ENCODE results near the gene ULBP2. TPM values are rescaled to one million over a fixed set of nuclear protein-coding genes. Genes with fewer than 3 reads are reported as not detected.

The ULBP2 gene
- total and polyA plus RNA-seq, 2 of the 8 experiments (the other 6 are each of a cell fraction or from before 2014, with no cell fraction given): 0.05 TPM; not detected in 1

- Histone ChIP-seq H2BK5ac (ENCODE audit: low read depth, low read length) (no peak overlapping the region), H3K9ac (replicated peaks in 1 of 4; ENCODE audit: extremely low read depth in 1 of 4, low read depth in 3 of 4, low read length in 3 of 4) (no peak overlapping the region), H4K20me1 (replicated peaks in 1 of 2; ENCODE audit: control insufficient read depth in 1 of 2, insufficient read depth in 2 of 2, low read length in 2 of 2) (no peaks in the 10 kb centered on the region), H2BK15ac (ENCODE audit: low read length) (peak overlapping the region; percentile 72; the same call in 1 of the 2 replicates), H3K23ac (ENCODE audit: insufficient read length) (no peak overlapping the region), H3K56ac (replicated peaks; ENCODE audit: insufficient read length, low read depth, low read length) (no peak overlapping the region), H3K23me2 (ENCODE audit: low read depth, low read length) (no peaks in the 10 kb centered on the region; the same call in 1 of the 2 replicates), H4K8ac (ENCODE audit: extremely low read depth, insufficient read depth, low read length) (no peak overlapping the region), H3K4me2 (ENCODE audit: insufficient read depth in 1 of 2, low read depth in 2 of 2, low read length in 2 of 2) (no peak overlapping the region), H3K27ac (ENCODE audit: low read depth, low read length) (no peak overlapping the region), H4K91ac (replicated peaks; ENCODE audit: insufficient read length, low read length) (no peak overlapping the region), H3K4me1 (replicated peaks in 1 of 4; ENCODE audit: control insufficient read depth in 3 of 4, insufficient read depth in 4 of 4, low read length in 3 of 4) (peaks cover 0 to 4% (median 0%) of the 10 kb centered on the region in 4 experiments; a peak in 2 of 7 replicates), H2BK120ac (replicated peaks; ENCODE audit: low read depth, low read length) (no peak overlapping the region), H3K79me1 (ENCODE audit: low read depth, low read length) (no peaks in the 10 kb centered on the region), H3K9me3 (ENCODE audit: insufficient read depth in 2 of 2, low read depth in 1 of 2, low read length in 1 of 2) (no peaks in the 10 kb centered on the region), H2BK20ac (ENCODE audit: low read length) (no peak overlapping the region), H3K79me2 (ENCODE audit: control insufficient read depth in 1 of 2, insufficient read depth in 2 of 2, low read length in 2 of 2) (no peaks in the 10 kb centered on the region), H3K14ac (ENCODE audit: insufficient read length) (no peak overlapping the region), H2AFZ (ENCODE audit: low read length) (no peak overlapping the region), H4K5ac (ENCODE audit: insufficient read length, low read depth, low read length) (no peak overlapping the region), H2AK5ac (ENCODE audit: low read depth, low read length) (no peak overlapping the region), H3K27me3 (replicated peaks in 1 of 4; ENCODE audit: control insufficient read depth in 3 of 4, extremely low read depth in 1 of 4, insufficient read depth in 3 of 4, low read length in 3 of 4) (no peaks in the 10 kb centered on the region), H3K4ac (replicated peaks; ENCODE audit: insufficient read length, low read depth, low read length) (no peak overlapping the region), H3K4me3 (ENCODE audit: extremely low read depth in 1 of 4, insufficient read depth in 2 of 4, low read depth in 3 of 4, low read length in 4 of 4) (no peak overlapping the region), H2BK12ac (ENCODE audit: low read depth, low read length) (no peak overlapping the region), H3K36me3 (ENCODE audit: control insufficient read depth in 2 of 4, insufficient read depth in 4 of 4, low read length in 3 of 4) (no peaks in the 10 kb centered on the region), H3K18ac (ENCODE audit: extremely low read depth, low read length) (no peak overlapping the region)
- POLR2A ChIA-PET (ENCODE audit: partially characterized antibody): interaction anchor here (1.1 kb wide), 1 partner anchor 10 kb away, joined by 3 read pairs; no protein-coding TSS in a partner anchor
- FAIRE-seq (no peak), DNase-seq (ENCODE audit: low read depth in 1 of 2, low spot score in 2 of 2) (no peak)
- 91% methylated on average over 5 of the region's 5 CpGs; no CpG with 5 or more reads in 1 of the 2 experiments for WGBS, 2 experiments (ENCODE audit: extremely low coverage in 1 of 2, insufficient coverage in 1 of 2, insufficient read length in 1 of 2, insufficient replicate concordance in 2 of 2, low coverage in 1 of 2, low lambda C conversion rate in 2 of 2, missing lambda C conversion rate in 1 of 2)
- CTCF ChIA-PET (ENCODE audit: partially characterized antibody): interaction anchor here (0.8 to 2.9 kb wide), 8 partner anchors 10 to 292 kb away, joined by 3 to 15 read pairs (median 4); no protein-coding TSS in a partner anchor
- TF ChIP-seq, protein P1, sequence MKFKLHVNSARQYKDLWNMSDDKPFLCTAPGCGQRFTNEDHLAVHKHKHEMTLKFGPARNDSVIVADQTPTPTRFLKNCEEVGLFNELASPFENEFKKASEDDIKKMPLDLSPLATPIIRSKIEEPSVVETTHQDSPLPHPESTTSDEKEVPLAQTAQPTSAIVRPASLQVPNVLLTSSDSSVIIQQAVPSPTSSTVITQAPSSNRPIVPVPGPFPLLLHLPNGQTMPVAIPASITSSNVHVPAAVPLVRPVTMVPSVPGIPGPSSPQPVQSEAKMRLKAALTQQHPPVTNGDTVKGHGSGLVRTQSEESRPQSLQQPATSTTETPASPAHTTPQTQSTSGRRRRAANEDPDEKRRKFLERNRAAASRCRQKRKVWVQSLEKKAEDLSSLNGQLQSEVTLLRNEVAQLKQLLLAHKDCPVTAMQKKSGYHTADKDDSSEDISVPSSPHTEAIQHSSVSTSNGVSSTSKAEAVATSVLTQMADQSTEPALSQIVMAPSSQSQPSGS (IDR thresholded peaks at IDR 0.05; ENCODE audit: low read length): no peak
- TF ChIP-seq YY1 (IDR thresholded peaks at IDR 0.05; ENCODE audit: low read depth, low read length): no peak
- no peak for TF ChIP-seq CHD1 (IDR thresholded peaks at IDR 0.05; ENCODE audit: low read depth, low read length)
- TF ChIP-seq NANOG (IDR thresholded peaks at IDR 0.05; ENCODE audit: insufficient read depth, low read depth, low read length, poor library complexity, severe bottlenecking): no peak
- no peak for TF ChIP-seq BACH1 (IDR thresholded peaks at IDR 0.05; ENCODE audit: low read length)
- no peak for TF ChIP-seq CBX5 (IDR thresholded peaks at IDR 0.05; ENCODE audit: low read depth, low read length)
- TF ChIP-seq, protein P2, sequence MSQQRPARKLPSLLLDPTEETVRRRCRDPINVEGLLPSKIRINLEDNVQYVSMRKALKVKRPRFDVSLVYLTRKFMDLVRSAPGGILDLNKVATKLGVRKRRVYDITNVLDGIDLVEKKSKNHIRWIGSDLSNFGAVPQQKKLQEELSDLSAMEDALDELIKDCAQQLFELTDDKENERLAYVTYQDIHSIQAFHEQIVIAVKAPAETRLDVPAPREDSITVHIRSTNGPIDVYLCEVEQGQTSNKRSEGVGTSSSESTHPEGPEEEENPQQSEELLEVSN (IDR thresholded peaks at IDR 0.05): no peak
- TF ChIP-seq TAF7 (optimal IDR thresholded peaks at IDR 0.05; ENCODE audit: borderline replicate concordance, low read depth, low read length): no peak
- no peak for TF ChIP-seq NRF1 (IDR thresholded peaks at IDR 0.05; ENCODE audit: low read depth, low read length)
- no peak for TF ChIP-seq SAP30 (IDR thresholded peaks at IDR 0.05; ENCODE audit: insufficient read depth, insufficient replicate concordance, low read length)
- no peak for TF ChIP-seq KDM1A (IDR thresholded peaks at IDR 0.05; ENCODE audit: borderline replicate concordance, low read length)
Observed at GRCh38 chr6:149895833-149896271, 46.0 kb upstream of the ULBP2 start.

All from H1 (cell line).